ENCODE measurements around the gene LRRC56. TPM values are rescaled to one million over a fixed set of nuclear protein-coding genes. Genes with fewer than 3 reads are reported as not detected.

The LRRC56 gene
- total and polyA plus RNA-seq, 9 of the 15 experiments (the other 6 are each of a cell fraction or from before 2014, with no cell fraction given) = 0.03 to 4.5 (median 1.0) TPM; not detected in 1

DNA sequence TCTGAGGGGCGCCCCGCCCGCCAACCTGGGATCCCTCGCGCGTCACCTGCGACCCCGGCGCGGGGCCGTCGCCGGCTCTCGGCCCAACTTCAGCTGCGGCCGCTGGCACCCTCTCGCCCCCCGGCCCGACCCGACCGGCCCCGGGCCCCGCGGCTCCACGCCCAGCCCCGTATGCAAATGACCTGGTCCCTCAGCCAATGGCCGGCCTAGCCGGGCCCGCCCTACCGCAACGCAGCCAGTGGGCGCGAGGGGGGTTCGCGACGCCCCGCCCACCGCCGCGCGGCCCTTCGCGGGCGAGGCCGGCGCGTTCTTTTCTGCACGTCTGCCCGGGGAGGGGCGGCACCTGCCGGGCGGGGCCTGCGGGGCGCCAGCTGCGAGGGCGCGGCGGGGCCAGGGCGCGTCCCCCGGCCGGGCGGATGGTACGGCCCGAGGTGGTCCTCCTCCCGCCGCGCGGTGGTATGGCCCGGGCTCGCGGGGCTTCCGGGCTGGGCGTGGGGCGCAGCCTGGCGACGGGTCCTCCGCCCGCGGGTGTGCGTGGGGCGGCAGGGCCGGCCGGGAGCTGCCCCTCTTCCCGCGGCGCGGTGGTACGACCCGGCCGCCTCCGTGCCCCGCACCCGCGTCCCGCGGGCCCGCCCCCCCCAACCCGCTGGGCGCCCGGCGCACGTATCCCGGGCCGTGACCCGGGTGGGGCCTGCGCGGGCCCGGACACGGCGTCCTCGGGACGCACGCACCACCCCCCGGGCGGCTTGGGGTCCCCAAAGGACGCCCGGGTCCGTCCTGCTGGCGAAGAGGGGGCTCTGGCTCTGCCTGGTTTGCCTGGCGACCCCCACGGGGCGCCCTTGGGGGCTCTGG is 31.2 kb downstream of the LRRC56 start (continued):
- TF ChIP-seq, protein P1, sequence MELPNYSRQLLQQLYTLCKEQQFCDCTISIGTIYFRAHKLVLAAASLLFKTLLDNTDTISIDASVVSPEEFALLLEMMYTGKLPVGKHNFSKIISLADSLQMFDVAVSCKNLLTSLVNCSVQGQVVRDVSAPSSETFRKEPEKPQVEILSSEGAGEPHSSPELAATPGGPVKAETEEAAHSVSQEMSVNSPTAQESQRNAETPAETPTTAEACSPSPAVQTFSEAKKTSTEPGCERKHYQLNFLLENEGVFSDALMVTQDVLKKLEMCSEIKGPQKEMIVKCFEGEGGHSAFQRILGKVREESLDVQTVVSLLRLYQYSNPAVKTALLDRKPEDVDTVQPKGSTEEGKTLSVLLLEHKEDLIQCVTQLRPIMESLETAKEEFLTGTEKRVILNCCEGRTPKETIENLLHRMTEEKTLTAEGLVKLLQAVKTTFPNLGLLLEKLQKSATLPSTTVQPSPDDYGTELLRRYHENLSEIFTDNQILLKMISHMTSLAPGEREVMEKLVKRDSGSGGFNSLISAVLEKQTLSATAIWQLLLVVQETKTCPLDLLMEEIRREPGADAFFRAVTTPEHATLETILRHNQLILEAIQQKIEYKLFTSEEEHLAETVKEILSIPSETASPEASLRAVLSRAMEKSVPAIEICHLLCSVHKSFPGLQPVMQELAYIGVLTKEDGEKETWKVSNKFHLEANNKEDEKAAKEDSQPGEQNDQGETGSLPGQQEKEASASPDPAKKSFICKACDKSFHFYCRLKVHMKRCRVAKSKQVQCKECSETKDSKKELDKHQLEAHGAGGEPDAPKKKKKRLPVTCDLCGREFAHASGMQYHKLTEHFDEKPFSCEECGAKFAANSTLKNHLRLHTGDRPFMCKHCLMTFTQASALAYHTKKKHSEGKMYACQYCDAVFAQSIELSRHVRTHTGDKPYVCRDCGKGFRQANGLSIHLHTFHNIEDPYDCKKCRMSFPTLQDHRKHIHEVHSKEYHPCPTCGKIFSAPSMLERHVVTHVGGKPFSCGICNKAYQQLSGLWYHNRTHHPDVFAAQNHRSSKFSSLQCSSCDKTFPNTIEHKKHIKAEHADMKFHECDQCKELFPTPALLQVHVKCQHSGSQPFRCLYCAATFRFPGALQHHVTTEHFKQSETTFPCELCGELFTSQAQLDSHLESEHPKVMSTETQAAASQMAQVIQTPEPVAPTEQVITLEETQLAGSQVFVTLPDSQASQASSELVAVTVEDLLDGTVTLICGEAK (IDR thresholded peaks at IDR 0.05) = no peak
- TF ChIP-seq, protein P1 (CRISPR knock-in tag; IDR thresholded peaks at IDR 0.05) = no peak
- peak; percentile 83 for TF ChIP-seq NFYB (IDR thresholded peaks at IDR 0.05; ENCODE audit: extremely low read depth, insufficient read length)
- TF ChIP-seq ATF7 (IDR thresholded peaks at IDR 0.05) = peak; percentile 98
- TF ChIP-seq CTBP1 (IDR thresholded peaks at IDR 0.05; ENCODE audit: borderline replicate concordance) = peak; percentile 96
- TF ChIP-seq, protein P2, sequence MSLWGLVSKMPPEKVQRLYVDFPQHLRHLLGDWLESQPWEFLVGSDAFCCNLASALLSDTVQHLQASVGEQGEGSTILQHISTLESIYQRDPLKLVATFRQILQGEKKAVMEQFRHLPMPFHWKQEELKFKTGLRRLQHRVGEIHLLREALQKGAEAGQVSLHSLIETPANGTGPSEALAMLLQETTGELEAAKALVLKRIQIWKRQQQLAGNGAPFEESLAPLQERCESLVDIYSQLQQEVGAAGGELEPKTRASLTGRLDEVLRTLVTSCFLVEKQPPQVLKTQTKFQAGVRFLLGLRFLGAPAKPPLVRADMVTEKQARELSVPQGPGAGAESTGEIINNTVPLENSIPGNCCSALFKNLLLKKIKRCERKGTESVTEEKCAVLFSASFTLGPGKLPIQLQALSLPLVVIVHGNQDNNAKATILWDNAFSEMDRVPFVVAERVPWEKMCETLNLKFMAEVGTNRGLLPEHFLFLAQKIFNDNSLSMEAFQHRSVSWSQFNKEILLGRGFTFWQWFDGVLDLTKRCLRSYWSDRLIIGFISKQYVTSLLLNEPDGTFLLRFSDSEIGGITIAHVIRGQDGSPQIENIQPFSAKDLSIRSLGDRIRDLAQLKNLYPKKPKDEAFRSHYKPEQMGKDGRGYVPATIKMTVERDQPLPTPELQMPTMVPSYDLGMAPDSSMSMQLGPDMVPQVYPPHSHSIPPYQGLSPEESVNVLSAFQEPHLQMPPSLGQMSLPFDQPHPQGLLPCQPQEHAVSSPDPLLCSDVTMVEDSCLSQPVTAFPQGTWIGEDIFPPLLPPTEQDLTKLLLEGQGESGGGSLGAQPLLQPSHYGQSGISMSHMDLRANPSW (CRISPR knock-in tag; IDR thresholded peaks at IDR 0.05) = 0 out of 2 replicates have a peak, but pooled peaks have one; percentile 31
- TF ChIP-seq ZNF354B (CRISPR knock-in tag; IDR thresholded peaks at IDR 0.05) = no peak
- TF ChIP-seq, protein P3, sequence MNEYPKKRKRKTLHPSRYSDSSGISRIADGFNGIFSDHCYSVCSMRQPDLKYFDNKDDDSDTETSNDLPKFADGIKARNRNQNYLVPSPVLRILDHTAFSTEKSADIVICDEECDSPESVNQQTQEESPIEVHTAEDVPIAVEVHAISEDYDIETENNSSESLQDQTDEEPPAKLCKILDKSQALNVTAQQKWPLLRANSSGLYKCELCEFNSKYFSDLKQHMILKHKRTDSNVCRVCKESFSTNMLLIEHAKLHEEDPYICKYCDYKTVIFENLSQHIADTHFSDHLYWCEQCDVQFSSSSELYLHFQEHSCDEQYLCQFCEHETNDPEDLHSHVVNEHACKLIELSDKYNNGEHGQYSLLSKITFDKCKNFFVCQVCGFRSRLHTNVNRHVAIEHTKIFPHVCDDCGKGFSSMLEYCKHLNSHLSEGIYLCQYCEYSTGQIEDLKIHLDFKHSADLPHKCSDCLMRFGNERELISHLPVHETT (CRISPR knock-in tag; conservative IDR thresholded peaks at IDR 0.05 in 1 of 2, IDR thresholded peaks at IDR 0.05 in 1 of 2) = peak in 1 of 2 experiments; percentile 75; a peak in 1 of 4 replicates
- no peak for TF ChIP-seq SNRNP70 (optimal IDR thresholded peaks at IDR 0.05; ENCODE audit: low read depth, low read length)
- no peak for TF ChIP-seq YBX1 (IDR thresholded peaks at IDR 0.05)
- TF ChIP-seq SIN3A (IDR thresholded peaks at IDR 0.05; ENCODE audit: borderline replicate concordance in 2 of 2, control insufficient read depth in 1 of 2, low read depth in 2 of 2, low read length in 2 of 2) = peak in 1 of 2 experiments; percentile 83; a peak in 3 of 4 replicates
- no peak for TF ChIP-seq SETDB1 (IDR thresholded peaks at IDR 0.05; ENCODE audit: low read length)
- TF ChIP-seq SP1 (CRISPR knock-in tag; IDR thresholded peaks at IDR 0.05) = peak; percentile 34; the same call in 1 of the 2 replicates
